IPS-NIHi7 (cell line): ENCODE data around the gene PINLYP.

Experiments used
- DNase-seq: peaks from one replicate; pipeline ENCODE4 v3.0.0; 2012; ENCODE audit warnings: mixed read lengths; ENCODE audit errors: extremely low spot score

PINLYP gene

GRCh38 chr19:43606569-43607229 lies 31.1 kb downstream of the PINLYP start:
- no peak for DNase-seq

- no peak for DNase-seq
Observed at GRCh38 chr19:43607238-43608205, 31.9 kb downstream of the PINLYP start.

GRCh38 chr19:43609872-43610271 lies 34.3 kb downstream of the PINLYP start:
- no peak for DNase-seq

GRCh38 chr19:43610493-43610892 lies 34.9 kb downstream of the PINLYP start:
- DNase-seq: no peak

- DNase-seq: no peak
Observed at GRCh38 chr19:43611788-43612187, 36.2 kb downstream of the PINLYP start, which contains the start of gene SRRM5. Gene SRRM5 (plus strand): TSS chr19:43612088. CDS start chr19:43612122, 34 bp downstream.

- no peak for DNase-seq
Observed at GRCh38 chr19:43612374-43612773, 36.8 kb downstream of the PINLYP start.

GRCh38 chr19:43616306-43616705 lies 40.7 kb downstream of the PINLYP start:
- no peak for DNase-seq

GRCh38 chr19:43616954-43617353 lies 41.4 kb downstream of the PINLYP start:
- no peak for DNase-seq

- DNase-seq: peak; percentile 54
Observed at GRCh38 chr19:43618921-43619261, 43.3 kb downstream of the PINLYP start.

GRCh38 chr19:43619262-43620060 lies 43.9 kb downstream of the PINLYP start, which contains the start of gene ZNF428:
Gene ZNF428 (minus strand): TSS chr19:43619629. CDS start chr19:43614304, 5,325 bp downstream.
- peak; percentile 90 for DNase-seq

GRCh38 chr19:43620061-43621001 lies 44.7 kb downstream of the PINLYP start:
- no peak for DNase-seq

GRCh38 chr19:43622070-43622469 lies 46.5 kb downstream of the PINLYP start:
- no peak for DNase-seq

GRCh38 chr19:43622956-43623355 lies 47.4 kb downstream of the PINLYP start:
- DNase-seq: no peak

- peak; percentile 85 for DNase-seq
Observed at GRCh38 chr19:43623889-43624670, 48.5 kb downstream of the PINLYP start.

GRCh38 chr19:43624933-43625332 lies 49.3 kb downstream of the PINLYP start:
- DNase-seq: peak; percentile 91

GRCh38 chr19:43625918-43626579 lies 50.4 kb downstream of the PINLYP start:
- DNase-seq: peak; percentile 67

GRCh38 chr19:43626838-43627237 lies 51.2 kb downstream of the PINLYP start:
- DNase-seq: no peak

- DNase-seq: no peak
Observed at GRCh38 chr19:43628646-43629326, 53.2 kb downstream of the PINLYP start.

- DNase-seq: no peak
Observed at GRCh38 chr19:43631491-43631890, 55.9 kb downstream of the PINLYP start.
